HepG2 (cell line): ENCODE measurements around the gene SLC16A11. TPM values are rescaled to one million over a fixed set of nuclear protein-coding genes. Genes with fewer than 3 reads are reported as not detected.
A peak's percentile ranks its signal among the peaks of the same experiment; 100 is the strongest.

Source experiments
- ATAC-seq: fragments of 200-7000 bp; cut with Tn5 transposase; 3 replicates; pipeline ENCODE4 v1.9.1; 2020; ENCODE audit warnings: mild to moderate bottlenecking, moderate library complexity
- BruUV-seq: library from RNA; stranded (reverse); fragments of 400-500 nt; replicated peaks from 2 replicates; lab custom pipeline; 2021; lab: Mats Ljungman, UMichigan
- CTCF ChIA-PET: fragments of 300-600 bp; formaldehyde crosslinking; extraction: SDS; loops from one replicate; lab custom pipeline; 2021; ENCODE audit warnings: low total read pairs, inconsistent platforms, low intra/inter-chr PET ratio; lab: Yijun Ruan, JAX
- POLR2A ChIA-PET: fragments of 350-600 bp; sonication (Branson Sonifier 250); formaldehyde crosslinking; loops from one replicate; lab custom pipeline; 2020; ENCODE audit warnings: antibody characterized with exemption, inconsistent platforms; lab: Yijun Ruan, JAX
- DNase-seq: peaks from one replicate; pipeline ENCODE4 v3.0.0-alpha.2; 2015; ENCODE audit warnings: low spot score
- FAIRE-seq: peaks from 3 replicates; lab custom pipeline; 2011; peaks lifted over from hg19 to GRCh38; lab: Jason Lieb, UNC
- H2AFZ ChIP-seq: one replicate; pipeline ENCODE4 v1.6.1; 2011; ENCODE audit warnings: low read length, inconsistent platforms
- H3K27ac ChIP-seq: fragments of 300-600 bp; 3 replicates; pipeline ENCODE4 v1.8.0; 2011; ENCODE audit warnings: mixed run types, mild to moderate bottlenecking, mixed read lengths, low read length, inconsistent platforms; ENCODE audit not compliant: insufficient read depth; ENCODE audit errors: extremely low read length
- H3K27me3 ChIP-seq, 2 experiments: fragments of 200-600 bp in 1 of 2; 2 replicates in 1 of 2; 3 replicates in 1 of 2; pipeline versions ENCODE4 v1.6.0 to v1.8.0; 2011; ENCODE audit warnings: low read length in 2 of 2, mild to moderate bottlenecking in 2 of 2, moderate library complexity in 2 of 2, inconsistent platforms in 1 of 2; ENCODE audit not compliant: insufficient read depth in 2 of 2, control insufficient read depth in 1 of 2
- H3K36me3 ChIP-seq, 2 experiments: fragments of 200-600 bp in 1 of 2; replicated peaks in 1 of 2; 2 replicates in 1 of 2; 3 replicates in 1 of 2; pipeline versions ENCODE4 v1.5.1 to v1.8.0; 2011; ENCODE audit warnings: low read length in 2 of 2, inconsistent platforms in 1 of 2; ENCODE audit not compliant: insufficient read depth in 2 of 2, control insufficient read depth in 1 of 2
- H3K4me1 ChIP-seq: 2 replicates; pipeline ENCODE4 v1.5.1; 2012; ENCODE audit warnings: low read length, inconsistent platforms; ENCODE audit not compliant: insufficient read depth
- H3K4me2 ChIP-seq: 2 replicates; pipeline ENCODE4 v1.6.0; 2011; ENCODE audit warnings: low read depth, low read length, inconsistent platforms
- H3K4me3 ChIP-seq, 3 experiments: fragments of 200-600 bp in 1 of 3; sonication (generic), shearing (Covaris generic) in 1 of 3; replicated peaks in 1 of 3; 2 replicates each; pipeline ENCODE4 v1.5.1; 2011 to 2016; ENCODE audit warnings: low read length in 3 of 3, inconsistent platforms in 2 of 3, low read depth in 2 of 3, mild to moderate bottlenecking in 2 of 3, control low read depth in 1 of 3, mixed read lengths in 1 of 3; ENCODE audit not compliant: insufficient read depth in 1 of 3
- H3K79me2 ChIP-seq: one replicate; pipeline ENCODE4 v1.6.1; 2011; ENCODE audit warnings: low read length, inconsistent platforms; ENCODE audit not compliant: insufficient read depth
- H3K9ac ChIP-seq: 2 replicates; pipeline ENCODE4 v1.6.0; 2011; ENCODE audit warnings: mild to moderate bottlenecking, low read depth, low read length, inconsistent platforms; ENCODE audit not compliant: insufficient read depth
- H3K9me3 ChIP-seq: 2 replicates; pipeline ENCODE4 v1.5.1; 2012; ENCODE audit warnings: mild to moderate bottlenecking, low read length
- H4K20me1 ChIP-seq: 2 replicates; pipeline ENCODE4 v1.6.0; 2011; ENCODE audit warnings: inconsistent platforms, mild to moderate bottlenecking, low read length, moderate library complexity; ENCODE audit not compliant: insufficient read depth
- ARNT2 ChIP-seq: sonication (generic); formaldehyde crosslinking; IDR thresholded peaks from 2 replicates; pipeline ENCODE4 v1.8.0; 2022; ENCODE audit warnings: mild to moderate bottlenecking, low read depth, missing genetic modification reagents, moderate library complexity
- DNMT3B ChIP-seq: conservative IDR thresholded peaks from 2 replicates; pipeline ENCODE4 v1.6.1; 2016; ENCODE audit warnings: missing biosample characterization, control low read depth
- ETV6 ChIP-seq: sonication (generic); formaldehyde crosslinking; conservative IDR thresholded peaks from 2 replicates; pipeline ENCODE4 v1.4.0; 2020; ENCODE audit warnings: missing genetic modification reagents
- GPN1 ChIP-seq: sonication (generic); formaldehyde crosslinking; IDR thresholded peaks from 2 replicates; pipeline ENCODE4 v1.5.1; 2020; ENCODE audit warnings: missing genetic modification reagents, borderline replicate concordance
- IKZF1 ChIP-seq: fragments of 450-650 bp; IDR thresholded peaks from 2 replicates; pipeline ENCODE4 v1.7.1; 2016
- KDM5B ChIP-seq: sonication (generic); formaldehyde crosslinking; IDR thresholded peaks from 2 replicates; pipeline ENCODE4 v1.4.0; 2020; ENCODE audit warnings: missing genetic modification reagents, mild to moderate bottlenecking, borderline replicate concordance
- MIXL1 ChIP-seq: IDR thresholded peaks from 2 replicates; pipeline ENCODE4 v1.6.1; 2016
- MYC ChIP-seq: sonication (generic); formaldehyde crosslinking; IDR thresholded peaks from 2 replicates; pipeline ENCODE4 v1.9.0; 2021; ENCODE audit warnings: missing genetic modification reagents, borderline replicate concordance
- NCOA5 ChIP-seq: sonication (generic); formaldehyde crosslinking; IDR thresholded peaks from 2 replicates; pipeline ENCODE4 v1.4.0; 2020; ENCODE audit warnings: missing genetic modification reagents
- PREB ChIP-seq: sonication (generic); formaldehyde crosslinking; IDR thresholded peaks from 2 replicates; pipeline ENCODE4 v1.4.0; 2020; ENCODE audit warnings: missing genetic modification reagents
- RFX5 ChIP-seq: IDR thresholded peaks from 2 replicates; pipeline ENCODE4 v1.6.1; 2011; ENCODE audit warnings: low read depth, low read length, improper control_type of control experiment
- TBL1XR1 ChIP-seq: fragments of 150-350 bp; IDR thresholded peaks from 2 replicates; pipeline ENCODE4 v1.6.1; 2014; ENCODE audit warnings: borderline replicate concordance, low read length; ENCODE audit not compliant: partially characterized antibody
- ZKSCAN5 ChIP-seq: sonication (generic); formaldehyde crosslinking; IDR thresholded peaks from 2 replicates; pipeline ENCODE4 v1.5.1; 2020; ENCODE audit warnings: mild to moderate bottlenecking, missing genetic modification reagents
- ZNF260 ChIP-seq: sonication (generic); formaldehyde crosslinking; IDR thresholded peaks from 2 replicates; pipeline ENCODE4 v1.4.0; 2020; ENCODE audit warnings: missing genetic modification reagents, low read depth, mild to moderate bottlenecking, borderline replicate concordance
- ZNF275 ChIP-seq: sonication (generic); formaldehyde crosslinking; IDR thresholded peaks from 2 replicates; pipeline ENCODE4 v1.8.0; 2022; ENCODE audit warnings: missing genetic modification reagents, mild to moderate bottlenecking, inconsistent platforms, borderline replicate concordance
- ZNF468 ChIP-seq: sonication (generic); formaldehyde crosslinking; IDR thresholded peaks from 2 replicates; pipeline ENCODE4 v1.8.0; 2022; ENCODE audit warnings: mild to moderate bottlenecking, moderate library complexity, missing genetic modification reagents
- ZNF569 ChIP-seq: sonication (generic); formaldehyde crosslinking; IDR thresholded peaks from 2 replicates; pipeline ENCODE4 v1.5.0; 2020; ENCODE audit warnings: mild to moderate bottlenecking, missing genetic modification reagents, moderate library complexity, borderline replicate concordance
- ZNF674 ChIP-seq: sonication (generic); formaldehyde crosslinking; IDR thresholded peaks from 2 replicates; pipeline ENCODE4 v1.5.0; 2020; ENCODE audit warnings: low read depth, mild to moderate bottlenecking, missing genetic modification reagents
- ZNF703 ChIP-seq: sonication (generic); formaldehyde crosslinking; IDR thresholded peaks from 2 replicates; pipeline ENCODE4 v1.5.1; 2020; ENCODE audit warnings: missing genetic modification reagents, mild to moderate bottlenecking, moderate library complexity, borderline replicate concordance
- ZNF773 ChIP-seq: sonication (generic); formaldehyde crosslinking; IDR thresholded peaks from 2 replicates; pipeline ENCODE4 v1.4.0; 2020; ENCODE audit warnings: missing genetic modification reagents, borderline replicate concordance
- WGBS: methylation state at CpG from one replicate; pipeline ENCODE4 v1.1.6; 2017; ENCODE audit warnings: low lambda C conversion rate; 5-methylcytosine and 5-hydroxymethylcytosine counted together
- in situ Hi-C: cut with HindIII; loops from 2 replicates; pipeline ENCODE4 v1.10.0; 2017; ENCODE audit warnings: low pct_unique_long_range_greater_than_20kb; ENCODE audit not compliant: extremely low pct_ligation_motif_present
- intact Hi-C: fragments of 100-400 bp; cut with micrococcal nuclease; formaldehyde crosslinking; loops from one replicate; pipeline ENCODE4 v1.10.0; 2022; ENCODE audit not compliant: unreplicated experiment
- polyA plus RNA-seq, 8 experiments: library from polyadenylated mRNA; depleted of rRNA in 3 of 8; stranded (reverse) in 7 of 8; unstranded in 1 of 8; fragments of >200 nt; fragmentation: Illumina TruSeq in 4 of 8; extraction: Trizol in 4 of 8; gene quantifications; 2 replicates each; pipeline versions ENCODE4 v1.2.1 to v1.2.3, GENCODE V29; 2011 to 2016; ENCODE audit warnings: low read depth in 4 of 8, missing spikeins in 1 of 8, mixed read lengths in 1 of 8; ENCODE audit not compliant: insufficient read depth in 1 of 8
- total RNA-seq, 5 experiments: library from RNA; depleted of rRNA; stranded (reverse); fragments of >200 nt; fragmentation: Illumina TruSeq; extraction: Trizol; gene quantifications; 2 replicates each; pipeline ENCODE4 v1.2.3, GENCODE V29; 2016; ENCODE audit warnings: low read depth in 1 of 5

Gene SLC16A11
- total and polyA plus RNA-seq, 2 of the 13 experiments (the other 11 are each of a cell fraction or from before 2014, with no cell fraction given), result not detected

GRCh38 chr17:7078711-7079110, 34.8 kb upstream of the SLC16A11 start:
- no peak overlapping the region for H3K4me3 ChIP-seq
- intact Hi-C loops, result no loop called here
- in situ Hi-C loops, result no loop called here
- H2AFZ ChIP-seq, result no peak overlapping the region
- BruUV-seq, result no TSS peak
- peaks cover 3% of the 10 kb centered on the region; the same call in 1 of the 2 replicates for H3K4me1 ChIP-seq
- H3K27ac ChIP-seq, result no peak overlapping the region
- DNase-seq, result no peak
- H3K9me3 ChIP-seq, result no peaks in the 10 kb centered on the region
- no peak overlapping the region for H3K4me2 ChIP-seq
- H4K20me1 ChIP-seq, result no peaks in the 10 kb centered on the region
- CTCF ChIA-PET, result no interaction called here
- POLR2A ChIA-PET, result interaction anchor here (1.4 to 1.7 kb wide), 3 partner anchors 9 to 36 kb away, joined by 3 to 5 read pairs (median 3); partner anchors contain the start of gene ASGR2
- H3K79me2 ChIP-seq, result no peaks in the 10 kb centered on the region
- WGBS, result 55% methylated on average over 10 of the region's 10 CpGs
- TF ChIP-seq MYC (CRISPR knock-in tag), result no peak
- no peak for TF ChIP-seq DNMT3B (CRISPR knock-in tag)
- no peak for TF ChIP-seq ZNF260 (CRISPR knock-in tag)
- TF ChIP-seq PREB (CRISPR knock-in tag), result no peak
- TF ChIP-seq KDM5B, result no peak
- TF ChIP-seq ZNF569 (CRISPR knock-in tag), result no peak
- TF ChIP-seq ZKSCAN5 (CRISPR knock-in tag), result no peak
- TF ChIP-seq GPN1 (CRISPR knock-in tag), result no peak
- TF ChIP-seq ETV6 (CRISPR knock-in tag), result no peak
- no peak for TF ChIP-seq ZNF674
- no peak for TF ChIP-seq RFX5
- TF ChIP-seq ZNF275 (CRISPR knock-in tag), result no peak
- TF ChIP-seq ZNF703 (CRISPR knock-in tag), result no peak
- no peak for TF ChIP-seq MIXL1
- TF ChIP-seq IKZF1, result no peak
- TF ChIP-seq ZNF773, result no peak
- no peak for TF ChIP-seq TBL1XR1
- TF ChIP-seq ARNT2 (CRISPR knock-in tag), result no peak
- no peak for TF ChIP-seq NCOA5 (CRISPR knock-in tag)
- no peak for TF ChIP-seq ZNF468 (CRISPR knock-in tag)
- no peaks in the 10 kb centered on the region for H3K36me3 ChIP-seq
- no peak for FAIRE-seq
- H3K27me3 ChIP-seq, result peaks cover 0 to 2% of the 10 kb centered on the region in 2 experiments; a peak in 3 of 5 replicates
- no peak overlapping the region for H3K9ac ChIP-seq
- peak; percentile 28; the same call in 2 of the 3 replicates for ATAC-seq
